GM23338 (cell line): ENCODE results near the gene FOXP1. TPM values are rescaled to one million over a fixed set of nuclear protein-coding genes. Genes with fewer than 3 reads are reported as not detected.

Experiments used
- ATAC-seq: fragments of 200-7000 bp; cut with Tn5 transposase; 3 replicates; pipeline ENCODE4 v1.9.1; 2020
- DNase-seq: peaks from one replicate; pipeline ENCODE4 v3.0.0-alpha.2; 2015; ENCODE audit warnings: low spot score
- H2AFZ ChIP-seq: fragments of 200-600 bp; sonication (generic); 2 replicates; pipeline ENCODE4 v1.8.0; 2016; ENCODE audit warnings: antibody characterized with exemption, mild to moderate bottlenecking, moderate library complexity
- H3F3A ChIP-seq: fragments of 200-600 bp; sonication (generic); replicated peaks from 2 replicates; pipeline ENCODE4 v1.8.0; 2017; ENCODE audit warnings: antibody characterized with exemption, mixed run types, low read depth
- H3K27ac ChIP-seq: fragments of 200-600 bp; sonication (generic); 2 replicates; pipeline ENCODE4 v1.6.1; 2016; ENCODE audit warnings: low read depth
- H3K27me3 ChIP-seq: fragments of 200-600 bp; sonication (generic); 2 replicates; pipeline ENCODE4 v1.8.0; 2016; ENCODE audit warnings: mild to moderate bottlenecking, mixed run types, moderate library complexity; ENCODE audit not compliant: insufficient read depth
- H3K36me3 ChIP-seq: fragments of 200-600 bp; sonication (generic); 2 replicates; pipeline ENCODE4 v1.8.0; 2016; ENCODE audit warnings: mild to moderate bottlenecking; ENCODE audit not compliant: insufficient read depth
- H3K4me1 ChIP-seq: fragments of 200-600 bp; sonication (generic); 2 replicates; pipeline ENCODE4 v1.8.0; 2016; ENCODE audit warnings: mild to moderate bottlenecking, moderate library complexity; ENCODE audit not compliant: insufficient read depth
- H3K4me2 ChIP-seq: fragments of 200-600 bp; sonication (generic); 2 replicates; pipeline ENCODE4 v1.7.1; 2017; ENCODE audit warnings: mixed run types
- H3K4me3 ChIP-seq: fragments of 200-600 bp; sonication (generic); 2 replicates; pipeline ENCODE4 v1.6.1; 2016; ENCODE audit warnings: mixed run types
- H3K79me2 ChIP-seq: fragments of 200-600 bp; sonication (generic); replicated peaks from 2 replicates; pipeline ENCODE4 v1.8.0; 2017; ENCODE audit warnings: mild to moderate bottlenecking; ENCODE audit not compliant: insufficient read depth
- H3K9me2 ChIP-seq: fragments of 200-600 bp; sonication (generic); 2 replicates; pipeline ENCODE4 v1.8.0; 2017; ENCODE audit not compliant: insufficient read depth
- H4K20me1 ChIP-seq: fragments of 200-600 bp; sonication (generic); replicated peaks from 2 replicates; pipeline ENCODE4 v1.8.0; 2017; ENCODE audit warnings: mild to moderate bottlenecking; ENCODE audit not compliant: insufficient read depth
- H3K27ac Mint-ChIP-seq: 2 replicates; pipeline ENCODE4 v1.8.0; 2020; ENCODE audit warnings: inconsistent platforms, mild to moderate bottlenecking, moderate library complexity, mixed read lengths
- H3K27me3 Mint-ChIP-seq: 3 replicates; pipeline ENCODE4 v1.8.0; 2022; ENCODE audit warnings: low read depth, mild to moderate bottlenecking, moderate library complexity, mixed read lengths, inconsistent platforms; ENCODE audit not compliant: insufficient read depth, poor library complexity
- H3K36me3 Mint-ChIP-seq: 3 replicates; pipeline ENCODE4 v1.8.0; 2021; ENCODE audit warnings: low read depth, mild to moderate bottlenecking, inconsistent platforms, moderate library complexity, mixed read lengths
- H3K4me1 Mint-ChIP-seq: 3 replicates; pipeline ENCODE4 v1.8.0; 2020; ENCODE audit warnings: mild to moderate bottlenecking, inconsistent platforms, mixed read lengths
- H3K4me3 Mint-ChIP-seq: 3 replicates; pipeline ENCODE4 v1.8.0; 2021; ENCODE audit warnings: moderate library complexity, mild to moderate bottlenecking, inconsistent platforms, mixed read lengths
- H3K9me3 Mint-ChIP-seq: 3 replicates; pipeline ENCODE4 v1.8.0; 2020; ENCODE audit warnings: moderate library complexity, mild to moderate bottlenecking, inconsistent platforms, mixed read lengths
- CREB1 ChIP-seq: fragments of 250-450 bp; sonication (Bioruptor Pico); IDR thresholded peaks from 2 replicates; pipeline ENCODE4 v1.5.0; 2020; ENCODE audit warnings: low read depth, mild to moderate bottlenecking, moderate library complexity
- EZH2 ChIP-seq: fragments of 200-600 bp; sonication (generic); IDR thresholded peaks from one replicate; pipeline ENCODE4 v1.8.0; 2017; ENCODE audit warnings: antibody characterized with exemption, mild to moderate bottlenecking, low read depth; ENCODE audit not compliant: unreplicated experiment
- JUNB ChIP-seq: IDR thresholded peaks from one replicate; pipeline ENCODE4 v1.6.1; 2016; ENCODE audit warnings: antibody characterized with exemption; ENCODE audit not compliant: unreplicated experiment
- POLR2AphosphoS5 ChIP-seq: IDR thresholded peaks from 2 replicates; pipeline ENCODE4 v1.6.1; 2016; ENCODE audit warnings: antibody characterized with exemption, low read depth
- ZNF114 ChIP-seq: fragments of 250-450 bp; sonication (Bioruptor Pico); IDR thresholded peaks from 2 replicates; pipeline ENCODE4 v1.5.0; 2020; ENCODE audit warnings: mild to moderate bottlenecking, moderate library complexity
- ZNF331 ChIP-seq: fragments of 250-450 bp; sonication (Bioruptor Pico); IDR thresholded peaks from 2 replicates; pipeline ENCODE4 v1.5.0; 2020; ENCODE audit warnings: low read depth, mild to moderate bottlenecking, moderate library complexity
- polyA plus RNA-seq: library from polyadenylated mRNA; unstranded; fragments of >200 nt; fragmentation: Nextera tagmentation; extraction: Ambion mirVana; gene quantifications from 2 replicates; pipeline ENCODE4 v1.2.1, GENCODE V29; 2016
- total RNA-seq: library from RNA; depleted of rRNA; stranded (reverse); fragments of >200 nt; shearing (Covaris generic); gene quantifications from 2 replicates; pipeline ENCODE4 v1.2.3, GENCODE V29; 2014
- TF ChIP-seq, protein P1 (sequence below), 2 experiments: fragments of 200-600 bp in 1 of 2; sonication (generic) in 1 of 2; conservative IDR thresholded peaks; 2 replicates each; pipeline versions ENCODE4 v1.5.1 to v1.6.1; 2016 to 2017; ENCODE audit warnings: antibody characterized with exemption in 2 of 2, low read depth in 2 of 2, mild to moderate bottlenecking in 2 of 2, moderate library complexity in 1 of 2
- TF ChIP-seq, protein P2 (sequence below): IDR thresholded peaks from 2 replicates; pipeline ENCODE4 v1.6.1; 2016; ENCODE audit warnings: antibody characterized with exemption
- TF ChIP-seq, protein P3 (sequence below): IDR thresholded peaks from one replicate; pipeline ENCODE4 v1.6.1; 2018; ENCODE audit warnings: antibody characterized with exemption; ENCODE audit not compliant: unreplicated experiment

FOXP1 gene
- total and polyA plus RNA-seq, 2 experiments from 2014 or later = 32.9 to 35.5 TPM

DNA sequence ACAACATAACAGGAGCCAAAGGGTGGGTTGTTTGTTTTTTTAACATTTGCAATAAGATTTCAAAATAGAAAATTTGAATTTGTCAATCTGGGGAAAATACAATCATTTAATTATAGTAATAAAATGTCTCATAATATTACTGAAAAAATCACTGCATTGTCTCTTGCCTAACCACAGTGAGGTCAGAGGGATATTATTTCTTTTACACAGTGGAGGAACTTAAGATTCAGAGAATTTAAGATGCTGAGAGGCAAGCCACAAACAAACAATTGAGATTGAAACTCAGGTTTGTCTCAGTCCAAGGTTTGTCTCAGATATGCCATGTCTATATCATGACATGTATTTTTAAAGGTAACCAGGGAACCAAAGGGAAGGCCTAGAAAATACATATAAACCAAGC is 428.7 kb downstream of the FOXP1 start:
- Histone ChIP-seq H3K36me3 (0 out of 2 replicates have a peak, but pooled peaks cover 4% of the 10 kb centered on the region), H3K9me2 (no peaks in the 10 kb centered on the region; the same call in 1 of the 2 replicates), H2AFZ (no peak overlapping the region), H3K4me1 (peaks cover 57% of the 10 kb centered on the region), H3K27me3 (no peaks in the 10 kb centered on the region), H3K27ac (no peak overlapping the region), H3K79me2 (0 out of 2 replicates have a peak, but pooled peaks cover 7% of the 10 kb centered on the region), H3K4me2 (no peak overlapping the region), H4K20me1 (no peaks in the 10 kb centered on the region), H3K4me3 (no peak overlapping the region), H3F3A (0 out of 2 replicates have a peak, but pooled peaks cover 4% of the 10 kb centered on the region)
- Mint-ChIP-seq H3K27me3 (peaks cover 3% of the 10 kb centered on the region), H3K9me3 (no peaks in the 10 kb centered on the region), H3K36me3 (peaks cover 3% of the 10 kb centered on the region; the same call in 1 of the 3 replicates), H3K4me1 (peaks cover 71% of the 10 kb centered on the region), H3K27ac (no peak overlapping the region), H3K4me3 (no peak overlapping the region)
- ATAC-seq (no peak), DNase-seq (no peak)
- TF ChIP-seq EZH2 (no peak), JUNB (no peak), ZNF114 (no peak), ZNF331 (no peak), POLR2AphosphoS5 (no peak), CREB1 (CRISPR knock-in tag) (no peak)
- TF ChIP-seq, protein P1, sequence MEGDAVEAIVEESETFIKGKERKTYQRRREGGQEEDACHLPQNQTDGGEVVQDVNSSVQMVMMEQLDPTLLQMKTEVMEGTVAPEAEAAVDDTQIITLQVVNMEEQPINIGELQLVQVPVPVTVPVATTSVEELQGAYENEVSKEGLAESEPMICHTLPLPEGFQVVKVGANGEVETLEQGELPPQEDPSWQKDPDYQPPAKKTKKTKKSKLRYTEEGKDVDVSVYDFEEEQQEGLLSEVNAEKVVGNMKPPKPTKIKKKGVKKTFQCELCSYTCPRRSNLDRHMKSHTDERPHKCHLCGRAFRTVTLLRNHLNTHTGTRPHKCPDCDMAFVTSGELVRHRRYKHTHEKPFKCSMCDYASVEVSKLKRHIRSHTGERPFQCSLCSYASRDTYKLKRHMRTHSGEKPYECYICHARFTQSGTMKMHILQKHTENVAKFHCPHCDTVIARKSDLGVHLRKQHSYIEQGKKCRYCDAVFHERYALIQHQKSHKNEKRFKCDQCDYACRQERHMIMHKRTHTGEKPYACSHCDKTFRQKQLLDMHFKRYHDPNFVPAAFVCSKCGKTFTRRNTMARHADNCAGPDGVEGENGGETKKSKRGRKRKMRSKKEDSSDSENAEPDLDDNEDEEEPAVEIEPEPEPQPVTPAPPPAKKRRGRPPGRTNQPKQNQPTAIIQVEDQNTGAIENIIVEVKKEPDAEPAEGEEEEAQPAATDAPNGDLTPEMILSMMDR (conservative IDR thresholded peaks at IDR 0.05; ENCODE audit: low read depth in 2 of 2) = no peak
- TF ChIP-seq, protein P2, sequence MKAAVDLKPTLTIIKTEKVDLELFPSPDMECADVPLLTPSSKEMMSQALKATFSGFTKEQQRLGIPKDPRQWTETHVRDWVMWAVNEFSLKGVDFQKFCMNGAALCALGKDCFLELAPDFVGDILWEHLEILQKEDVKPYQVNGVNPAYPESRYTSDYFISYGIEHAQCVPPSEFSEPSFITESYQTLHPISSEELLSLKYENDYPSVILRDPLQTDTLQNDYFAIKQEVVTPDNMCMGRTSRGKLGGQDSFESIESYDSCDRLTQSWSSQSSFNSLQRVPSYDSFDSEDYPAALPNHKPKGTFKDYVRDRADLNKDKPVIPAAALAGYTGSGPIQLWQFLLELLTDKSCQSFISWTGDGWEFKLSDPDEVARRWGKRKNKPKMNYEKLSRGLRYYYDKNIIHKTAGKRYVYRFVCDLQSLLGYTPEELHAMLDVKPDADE = no peak
- TF ChIP-seq, protein P3, sequence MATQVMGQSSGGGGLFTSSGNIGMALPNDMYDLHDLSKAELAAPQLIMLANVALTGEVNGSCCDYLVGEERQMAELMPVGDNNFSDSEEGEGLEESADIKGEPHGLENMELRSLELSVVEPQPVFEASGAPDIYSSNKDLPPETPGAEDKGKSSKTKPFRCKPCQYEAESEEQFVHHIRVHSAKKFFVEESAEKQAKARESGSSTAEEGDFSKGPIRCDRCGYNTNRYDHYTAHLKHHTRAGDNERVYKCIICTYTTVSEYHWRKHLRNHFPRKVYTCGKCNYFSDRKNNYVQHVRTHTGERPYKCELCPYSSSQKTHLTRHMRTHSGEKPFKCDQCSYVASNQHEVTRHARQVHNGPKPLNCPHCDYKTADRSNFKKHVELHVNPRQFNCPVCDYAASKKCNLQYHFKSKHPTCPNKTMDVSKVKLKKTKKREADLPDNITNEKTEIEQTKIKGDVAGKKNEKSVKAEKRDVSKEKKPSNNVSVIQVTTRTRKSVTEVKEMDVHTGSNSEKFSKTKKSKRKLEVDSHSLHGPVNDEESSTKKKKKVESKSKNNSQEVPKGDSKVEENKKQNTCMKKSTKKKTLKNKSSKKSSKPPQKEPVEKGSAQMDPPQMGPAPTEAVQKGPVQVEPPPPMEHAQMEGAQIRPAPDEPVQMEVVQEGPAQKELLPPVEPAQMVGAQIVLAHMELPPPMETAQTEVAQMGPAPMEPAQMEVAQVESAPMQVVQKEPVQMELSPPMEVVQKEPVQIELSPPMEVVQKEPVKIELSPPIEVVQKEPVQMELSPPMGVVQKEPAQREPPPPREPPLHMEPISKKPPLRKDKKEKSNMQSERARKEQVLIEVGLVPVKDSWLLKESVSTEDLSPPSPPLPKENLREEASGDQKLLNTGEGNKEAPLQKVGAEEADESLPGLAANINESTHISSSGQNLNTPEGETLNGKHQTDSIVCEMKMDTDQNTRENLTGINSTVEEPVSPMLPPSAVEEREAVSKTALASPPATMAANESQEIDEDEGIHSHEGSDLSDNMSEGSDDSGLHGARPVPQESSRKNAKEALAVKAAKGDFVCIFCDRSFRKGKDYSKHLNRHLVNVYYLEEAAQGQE = no peak
